ENCODE measurements around the gene PRKG1.

The PRKG1 gene

DNA sequence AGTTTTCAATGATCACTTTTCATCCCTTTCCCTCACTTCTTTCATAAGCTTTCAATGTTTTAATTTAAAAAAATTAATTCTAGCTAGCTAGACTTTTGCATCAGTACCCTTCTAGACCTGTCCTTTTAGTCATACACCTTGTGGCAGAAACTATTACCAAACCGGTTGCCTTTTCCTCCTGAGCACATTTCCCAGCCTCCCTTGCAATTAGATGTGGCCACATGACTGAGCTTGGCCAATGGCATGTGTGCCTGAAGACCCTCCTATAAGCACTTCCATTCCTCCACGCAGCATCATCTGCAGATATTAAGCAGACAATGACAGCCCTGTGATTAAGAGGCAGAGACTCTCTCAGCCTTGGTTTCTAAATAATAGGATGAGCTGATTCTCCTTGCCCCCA is 1252.1 kb downstream of the PRKG1 start:
- no peak for TF ChIP-seq YY1 (IDR thresholded peaks at IDR 0.05; ENCODE audit: low read depth)
- TF ChIP-seq, protein P1, sequence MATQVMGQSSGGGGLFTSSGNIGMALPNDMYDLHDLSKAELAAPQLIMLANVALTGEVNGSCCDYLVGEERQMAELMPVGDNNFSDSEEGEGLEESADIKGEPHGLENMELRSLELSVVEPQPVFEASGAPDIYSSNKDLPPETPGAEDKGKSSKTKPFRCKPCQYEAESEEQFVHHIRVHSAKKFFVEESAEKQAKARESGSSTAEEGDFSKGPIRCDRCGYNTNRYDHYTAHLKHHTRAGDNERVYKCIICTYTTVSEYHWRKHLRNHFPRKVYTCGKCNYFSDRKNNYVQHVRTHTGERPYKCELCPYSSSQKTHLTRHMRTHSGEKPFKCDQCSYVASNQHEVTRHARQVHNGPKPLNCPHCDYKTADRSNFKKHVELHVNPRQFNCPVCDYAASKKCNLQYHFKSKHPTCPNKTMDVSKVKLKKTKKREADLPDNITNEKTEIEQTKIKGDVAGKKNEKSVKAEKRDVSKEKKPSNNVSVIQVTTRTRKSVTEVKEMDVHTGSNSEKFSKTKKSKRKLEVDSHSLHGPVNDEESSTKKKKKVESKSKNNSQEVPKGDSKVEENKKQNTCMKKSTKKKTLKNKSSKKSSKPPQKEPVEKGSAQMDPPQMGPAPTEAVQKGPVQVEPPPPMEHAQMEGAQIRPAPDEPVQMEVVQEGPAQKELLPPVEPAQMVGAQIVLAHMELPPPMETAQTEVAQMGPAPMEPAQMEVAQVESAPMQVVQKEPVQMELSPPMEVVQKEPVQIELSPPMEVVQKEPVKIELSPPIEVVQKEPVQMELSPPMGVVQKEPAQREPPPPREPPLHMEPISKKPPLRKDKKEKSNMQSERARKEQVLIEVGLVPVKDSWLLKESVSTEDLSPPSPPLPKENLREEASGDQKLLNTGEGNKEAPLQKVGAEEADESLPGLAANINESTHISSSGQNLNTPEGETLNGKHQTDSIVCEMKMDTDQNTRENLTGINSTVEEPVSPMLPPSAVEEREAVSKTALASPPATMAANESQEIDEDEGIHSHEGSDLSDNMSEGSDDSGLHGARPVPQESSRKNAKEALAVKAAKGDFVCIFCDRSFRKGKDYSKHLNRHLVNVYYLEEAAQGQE (IDR thresholded peaks at IDR 0.05; ENCODE audit: low read depth): no peak
- TF ChIP-seq CREB1 (IDR thresholded peaks at IDR 0.05; ENCODE audit: low read depth): no peak
- no peak for TF ChIP-seq FOXM1 (IDR thresholded peaks at IDR 0.05; ENCODE audit: borderline replicate concordance, low read depth)

DNA sequence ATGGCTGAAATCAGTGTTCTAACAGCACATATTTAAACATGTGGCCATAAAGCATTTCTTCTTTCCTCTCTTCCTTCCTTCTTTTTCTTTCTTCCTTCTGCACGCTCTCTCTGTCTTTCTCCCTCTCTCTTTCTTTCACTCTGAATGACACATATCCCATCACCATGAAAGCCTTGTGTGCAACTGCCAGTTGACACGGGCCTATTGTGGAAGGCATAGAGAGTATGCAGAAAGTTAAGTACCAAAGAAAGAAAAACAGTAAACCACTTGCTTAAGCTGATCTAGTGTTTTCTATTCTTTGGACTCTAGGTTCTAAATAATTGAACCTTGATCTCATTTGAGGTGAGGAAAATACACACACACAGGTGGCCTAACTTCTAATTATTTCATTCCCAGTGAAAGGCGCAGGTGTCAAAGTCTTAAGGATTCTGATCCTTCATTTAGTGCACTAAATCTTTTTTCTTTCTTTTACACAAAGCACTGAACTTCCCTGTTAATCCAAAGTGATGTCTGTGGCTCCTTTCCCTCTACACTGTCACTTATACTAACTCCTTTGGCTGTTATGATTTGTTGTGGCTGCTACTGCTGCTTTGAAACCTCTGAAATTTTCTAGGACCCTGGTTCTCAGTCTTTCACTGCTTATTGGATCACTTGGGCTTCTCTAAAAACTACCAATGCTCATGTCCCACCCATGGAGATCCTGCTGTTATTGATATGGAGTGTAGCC is 1257.5 kb downstream of the PRKG1 start:
- TF ChIP-seq EGR1 (IDR thresholded peaks at IDR 0.05): no peak
- no peak for TF ChIP-seq ZBTB7A (IDR thresholded peaks at IDR 0.05; ENCODE audit: low read depth)
- TF ChIP-seq YY1 (IDR thresholded peaks at IDR 0.05; ENCODE audit: low read depth): no peak
- TF ChIP-seq, protein P2, sequence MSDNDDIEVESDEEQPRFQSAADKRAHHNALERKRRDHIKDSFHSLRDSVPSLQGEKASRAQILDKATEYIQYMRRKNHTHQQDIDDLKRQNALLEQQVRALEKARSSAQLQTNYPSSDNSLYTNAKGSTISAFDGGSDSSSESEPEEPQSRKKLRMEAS (IDR thresholded peaks at IDR 0.05): no peak
- no peak for TF ChIP-seq FOXM1 (IDR thresholded peaks at IDR 0.05; ENCODE audit: borderline replicate concordance, low read depth)
- no peak for TF ChIP-seq TCF12 (IDR thresholded peaks at IDR 0.05; ENCODE audit: low read depth)
- no peak for TF ChIP-seq EP300 (IDR thresholded peaks at IDR 0.05; ENCODE audit: borderline replicate concordance)
- TF ChIP-seq CEBPB (IDR thresholded peaks at IDR 0.05): no peak
- TF ChIP-seq, protein P1 (IDR thresholded peaks at IDR 0.05; ENCODE audit: low read depth): no peak
- TF ChIP-seq CREB1 (IDR thresholded peaks at IDR 0.05; ENCODE audit: low read depth): no peak
- TF ChIP-seq TEAD4 (IDR thresholded peaks at IDR 0.05): no peak
- no peak for TF ChIP-seq NFIC (IDR thresholded peaks at IDR 0.05)
- TF ChIP-seq RAD21 (IDR thresholded peaks at IDR 0.05; ENCODE audit: low read depth): no peak
- no peak for TF ChIP-seq USF1 (IDR thresholded peaks at IDR 0.05)
- no peak for TF ChIP-seq TAF1 (IDR thresholded peaks at IDR 0.05; ENCODE audit: low read depth)

DNA sequence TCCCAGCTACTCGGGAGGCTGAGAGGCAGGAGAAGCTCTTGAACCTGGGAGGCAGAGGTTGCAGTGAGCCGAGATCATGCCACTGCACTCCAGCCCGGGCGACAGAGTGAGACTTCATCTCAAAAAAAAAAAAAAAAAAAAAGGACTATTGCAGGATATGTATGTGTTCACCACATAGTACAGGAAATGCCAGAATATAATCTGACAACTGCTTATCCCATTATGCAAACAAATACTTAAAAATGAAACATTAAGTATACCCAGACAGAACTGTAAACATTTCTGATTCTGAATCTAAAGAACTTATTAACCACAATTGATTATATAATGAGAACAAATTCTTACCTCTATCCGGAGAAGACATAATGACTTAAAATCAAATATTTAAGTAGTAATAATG is 1258.5 kb downstream of the PRKG1 start:
- TF ChIP-seq TCF12 (IDR thresholded peaks at IDR 0.05; ENCODE audit: low read depth): no peak
- TF ChIP-seq USF1 (IDR thresholded peaks at IDR 0.05): no peak
- TF ChIP-seq CREB1 (IDR thresholded peaks at IDR 0.05; ENCODE audit: low read depth): no peak
- no peak for TF ChIP-seq RAD21 (IDR thresholded peaks at IDR 0.05; ENCODE audit: low read depth)
- TF ChIP-seq, protein P1 (IDR thresholded peaks at IDR 0.05; ENCODE audit: low read depth): no peak
- TF ChIP-seq ZBTB7A (IDR thresholded peaks at IDR 0.05; ENCODE audit: low read depth): no peak
- no peak for TF ChIP-seq TEAD4 (IDR thresholded peaks at IDR 0.05)
- no peak for TF ChIP-seq YY1 (IDR thresholded peaks at IDR 0.05; ENCODE audit: low read depth)
- TF ChIP-seq TAF1 (IDR thresholded peaks at IDR 0.05; ENCODE audit: low read depth): no peak
- TF ChIP-seq, protein P2 (IDR thresholded peaks at IDR 0.05): no peak
- no peak for TF ChIP-seq EGR1 (IDR thresholded peaks at IDR 0.05)
- TF ChIP-seq CEBPB (IDR thresholded peaks at IDR 0.05): no peak

GRCh38 chr10:52334595-52334994 is 1260.3 kb downstream of the PRKG1 start:
- TF ChIP-seq EP300 (IDR thresholded peaks at IDR 0.05; ENCODE audit: borderline replicate concordance) (no peak), NFIC (IDR thresholded peaks at IDR 0.05) (no peak), TCF12 (IDR thresholded peaks at IDR 0.05; ENCODE audit: low read depth) (no peak), FOXM1 (IDR thresholded peaks at IDR 0.05; ENCODE audit: borderline replicate concordance, low read depth) (no peak), USF1 (IDR thresholded peaks at IDR 0.05) (no peak), TEAD4 (IDR thresholded peaks at IDR 0.05) (no peak), EGR1 (IDR thresholded peaks at IDR 0.05) (no peak), CEBPB (IDR thresholded peaks at IDR 0.05) (no peak)
- TF ChIP-seq, protein P1 (IDR thresholded peaks at IDR 0.05; ENCODE audit: low read depth): no peak

Measured in Ishikawa (cell line).